Renal cortex interstitium (tissue), 11 donors: ENCODE data around the gene CCNQ. TPM values are rescaled to one million over a fixed set of nuclear protein-coding genes. Genes with fewer than 3 reads are reported as not detected.
"Not testable (repeated sequence)": the region's sequence is repeated elsewhere in the genome, so short reads cannot be mapped to it uniquely, and the experiment has no call there.

Experiments
- DNase-seq, 11 donors: peaks; one replicate each; pipeline ENCODE4 v3.0.0-alpha.2; 2013; ENCODE audit warnings: low read depth in 9 of 11, low spot score in 4 of 11; ENCODE audit errors: extremely low read depth in 1 of 11
- polyA plus RNA-seq, 3 donors: library from polyadenylated mRNA; unstranded; fragments of 120-200 nt; gene quantifications; one replicate each; pipeline ENCODE4 v1.2.1, GENCODE V29; 2013; ENCODE audit not compliant: insufficient read length in 3 of 3

CCNQ gene
- polyA plus RNA-seq, 3 donors = 15.6 to 19.5 (median 17.0) TPM

- DNase-seq = no peak
These were observed 7.6 kb upstream of the CCNQ start for GRCh38 chrX:153606503-153606902.

GRCh38 chrX:153604666-153605380 lies 5.9 kb upstream of the CCNQ start:
- not testable (repeated sequence) for DNase-seq

GRCh38 chrX:153603131-153603656 lies 4.3 kb upstream of the CCNQ start:
- DNase-seq = no peak

DNA sequence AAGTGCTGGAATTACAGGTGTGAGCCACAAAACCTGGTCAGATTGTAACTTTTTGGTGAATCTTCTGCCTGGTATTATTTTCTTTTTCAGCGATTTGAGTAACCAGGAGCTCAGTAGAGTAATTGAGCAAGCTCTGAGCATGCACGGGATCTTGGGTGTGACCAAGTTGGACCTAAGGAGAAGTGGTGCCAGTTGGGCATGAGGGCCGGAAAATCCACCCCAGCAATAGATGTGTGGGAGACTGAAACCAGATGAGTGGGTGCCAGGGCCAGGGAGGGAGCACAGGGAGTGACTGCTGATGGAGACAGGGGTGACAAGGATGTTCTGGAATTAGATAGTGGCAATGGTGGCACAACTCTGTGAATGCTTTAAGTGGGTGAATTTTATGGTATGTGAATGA lies 3.7 kb upstream of the CCNQ start:
- DNase-seq = no peak

GRCh38 chrX:153601511-153602110 lies 2.7 kb upstream of the CCNQ start:
- DNase-seq = no peak

- DNase-seq = no peak
These were observed 2.0 kb upstream of the CCNQ start for GRCh38 chrX:153600921-153601320.

GRCh38 chrX:153600032-153600373 lies 1.1 kb upstream of the CCNQ start:
- no peak for DNase-seq

DNA sequence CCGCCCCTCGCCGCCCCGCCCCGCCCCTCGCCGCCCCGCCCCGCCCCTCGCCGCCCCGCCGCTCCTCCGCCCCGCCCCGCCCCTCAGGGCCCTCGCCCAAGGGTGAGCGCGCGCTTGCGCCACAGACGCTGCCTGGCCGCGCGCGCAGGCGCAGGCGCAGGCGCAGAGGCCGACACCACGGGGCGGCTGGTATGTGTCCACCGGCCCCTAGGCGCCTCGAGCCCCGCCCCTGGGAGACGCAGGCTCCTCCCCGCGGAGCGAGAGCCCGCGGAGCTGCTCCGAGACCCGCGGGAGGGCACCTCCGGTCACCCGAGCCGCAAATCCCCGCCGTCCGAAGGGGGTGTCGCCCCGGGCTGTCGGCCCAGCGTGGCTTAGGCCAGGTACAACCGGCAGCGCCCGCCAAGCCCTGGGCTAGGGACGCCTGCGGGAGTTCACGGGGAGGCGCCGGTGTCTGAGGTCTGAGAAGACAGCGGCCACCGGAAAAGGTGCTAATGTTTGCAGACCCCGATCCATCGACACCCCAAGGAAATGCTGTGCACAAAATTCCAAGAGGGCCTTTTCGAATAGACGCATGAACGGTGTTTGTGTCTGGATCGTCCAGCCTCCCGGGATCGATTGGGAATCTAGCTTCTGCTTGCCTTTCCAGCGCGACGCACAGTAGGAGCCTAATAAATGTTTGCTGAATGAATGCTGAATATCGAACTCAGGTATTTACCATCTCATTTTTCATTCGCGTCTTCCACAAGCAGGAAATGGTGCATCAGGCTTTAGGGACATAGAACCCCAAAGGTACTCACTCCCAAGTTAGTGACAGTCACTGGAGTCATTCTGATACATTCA lies 473 bp upstream of the CCNQ start:
- DNase-seq = peak; percentile 56 to 81 (median 74)

- DNase-seq = no peak
These were observed 1.8 kb downstream of the CCNQ start for GRCh38 chrX:153596981-153597750.

DNA sequence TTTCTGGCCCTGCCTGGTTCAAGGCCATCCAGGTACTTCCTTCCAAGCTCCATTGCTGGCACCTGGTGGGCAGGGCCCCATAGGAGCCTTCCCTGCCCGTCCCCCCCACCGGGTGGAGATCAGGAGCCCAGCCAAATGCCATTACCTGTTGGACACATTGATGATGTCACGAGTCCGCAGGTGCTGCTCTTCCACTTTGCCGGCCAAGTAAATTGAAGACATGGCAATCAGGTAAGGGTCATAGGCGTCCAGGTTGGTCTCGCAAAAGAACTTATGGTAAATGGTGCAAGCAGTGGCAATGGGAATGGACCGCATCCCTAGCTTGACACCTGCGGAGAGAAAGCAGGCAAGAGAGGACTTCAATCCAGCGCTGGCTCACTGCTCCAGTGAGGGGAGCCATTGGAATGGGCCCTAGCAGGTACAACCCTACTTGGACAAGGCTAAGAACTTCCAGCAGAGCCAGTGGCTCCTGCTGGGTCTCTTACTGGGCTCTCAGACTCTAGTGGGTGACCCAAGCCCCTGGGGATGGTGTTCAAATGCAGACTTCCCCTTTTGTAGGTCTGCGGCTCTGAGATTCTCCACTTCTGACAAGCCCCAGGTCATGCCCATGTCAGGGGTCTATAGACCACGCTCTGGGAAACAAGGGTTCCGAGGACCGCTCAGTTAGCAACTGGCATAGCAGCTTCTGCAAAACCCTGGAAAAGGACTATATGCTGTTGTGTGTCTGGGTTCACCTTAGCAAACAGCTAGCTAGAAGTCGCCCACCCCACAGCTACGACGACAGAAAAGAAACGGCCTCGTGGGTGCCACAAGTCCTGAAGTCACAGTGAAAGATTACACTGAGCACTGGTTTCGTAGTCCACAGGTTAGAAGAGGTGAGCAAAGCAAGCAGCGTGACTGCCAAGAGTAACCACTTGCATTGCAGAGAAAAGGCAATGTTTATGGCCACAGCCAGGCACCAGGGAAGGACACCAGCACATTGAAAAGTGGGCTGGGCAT lies 2.8 kb downstream of the CCNQ start:
- DNase-seq = no peak

DNA sequence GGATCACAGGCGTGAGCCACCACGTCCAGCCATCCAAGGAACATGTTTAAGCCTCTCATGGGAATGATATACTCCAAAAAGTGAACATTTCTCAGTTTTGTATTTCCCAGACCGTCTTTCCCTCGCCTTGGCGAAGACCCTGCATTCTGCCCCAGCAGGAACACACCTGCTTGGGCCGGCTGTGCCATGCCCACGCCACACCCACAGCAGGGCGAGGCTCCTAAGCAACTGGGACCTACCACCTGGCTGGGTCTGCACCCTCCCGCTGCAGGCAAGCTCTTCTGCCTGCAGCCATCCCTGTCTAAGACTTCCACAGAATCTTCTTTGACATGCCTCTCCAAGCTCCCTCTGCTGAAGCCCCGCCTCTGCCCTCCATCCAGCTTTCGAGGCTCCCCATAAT lies 3.6 kb downstream of the CCNQ start:
- DNase-seq = no peak

GRCh38 chrX:153593811-153594500 lies 5.0 kb downstream of the CCNQ start:
- no peak for DNase-seq

GRCh38 chrX:153592966-153593688 lies 5.8 kb downstream of the CCNQ start:
- no peak for DNase-seq

- no peak for DNase-seq
These were observed 6.7 kb downstream of the CCNQ start for GRCh38 chrX:153592091-153592833.

DNA sequence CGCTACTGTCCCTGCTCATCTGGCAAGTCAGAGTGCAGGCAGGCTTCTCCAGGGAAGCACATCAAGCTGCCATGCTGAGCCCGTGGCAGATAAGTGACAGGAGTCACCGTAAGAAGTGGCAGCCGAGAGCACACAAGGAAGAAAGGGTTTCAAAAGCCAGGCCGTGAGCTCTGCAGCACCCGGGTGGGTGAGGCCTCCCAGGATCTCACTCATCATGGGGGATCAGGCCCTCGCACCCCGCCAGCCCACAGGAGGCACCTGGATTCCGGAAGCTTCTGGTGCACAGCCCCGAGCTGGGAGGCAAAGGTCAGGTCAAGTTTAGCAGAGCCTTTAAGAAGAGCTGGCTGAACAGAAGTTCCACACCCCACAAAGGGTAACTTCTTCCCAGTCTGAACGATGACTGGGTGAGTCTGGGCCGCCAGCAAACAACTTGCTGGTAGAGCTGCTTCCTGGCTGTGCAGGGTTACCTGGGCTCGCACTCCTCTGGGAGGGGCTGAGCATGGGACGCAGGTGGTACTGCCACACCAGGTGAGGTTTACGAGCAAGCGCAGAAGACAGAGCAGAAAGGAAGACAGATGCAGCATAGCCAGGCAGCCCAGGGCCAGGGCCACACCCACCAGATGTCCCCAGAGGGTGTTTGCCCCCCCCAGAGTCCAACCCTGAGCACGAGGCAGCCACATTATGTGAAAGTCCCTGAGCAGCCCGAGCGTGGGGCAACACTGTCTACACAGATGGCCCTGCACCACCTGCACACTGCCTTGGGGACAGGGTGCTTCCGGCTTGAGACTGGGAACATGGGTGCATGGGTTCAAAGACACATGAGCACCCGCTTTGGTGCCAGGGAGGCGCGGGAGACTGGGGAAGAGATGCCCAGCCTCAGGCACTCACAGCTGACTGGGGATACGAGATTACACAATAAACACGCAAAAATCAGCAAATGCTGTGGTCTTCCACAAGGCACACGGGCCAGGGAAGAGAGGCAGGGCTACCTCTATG lies 7.7 kb downstream of the CCNQ start:
- no peak for DNase-seq
